ENCODE measurements around the gene RIMBP3C. TPM values are rescaled to one million over a fixed set of nuclear protein-coding genes. Genes with fewer than 3 reads are reported as not detected.
"Not testable (repeated sequence)": the region's sequence is repeated elsewhere in the genome, so short reads cannot be mapped to it uniquely, and the experiment has no call there.

RIMBP3C gene
- total RNA-seq, 6 experiments from 2014 or later, result 0.07 to 0.12 (median 0.09) TPM; not detected in 3

GRCh38 chr22:21568347-21569075, 17.2 kb upstream of the RIMBP3C start:
- no peaks in the 10 kb centered on the region for H3K27me3 ChIP-seq
- no peaks in the 10 kb centered on the region for H3K9me3 ChIP-seq
- TF ChIP-seq POLR2A (IDR thresholded peaks at IDR 0.05) (peak; percentile 25), CTCF (IDR thresholded peaks at IDR 0.05) (no peak)
- peak overlapping the region; percentile 97 to 99 (median 98) for H3K4me3 ChIP-seq
- no peaks in the 10 kb centered on the region for H3K36me3 ChIP-seq
- H3K27ac ChIP-seq, result peak overlapping the region; percentile 88 to 98 (median 94)
- 1% methylated on average over 20 of the region's 26 CpGs for WGBS (ENCODE audit: insufficient coverage, low coverage, low lambda C conversion rate, missing lambda C conversion rate)
- ATAC-seq (peak; percentile 39 to 48 (median 44)), DNase-seq (no peak)
- peaks cover 0 to 51% (median 23%) of the 10 kb centered on the region in 4 donors for H3K4me1 ChIP-seq
- intact Hi-C loops (cut with DNase I), result no loop called here

- ATAC-seq (peak; percentile 86 to 91 (median 89)), DNase-seq (peak; percentile 88 to 89 (median 88))
- intact Hi-C loops (cut with DNase I), result no loop called here
- Histone ChIP-seq H3K27me3 (no peaks in the 10 kb centered on the region), H3K4me1 (peaks cover 0 to 42% (median 19%) of the 10 kb centered on the region in 4 donors), H3K36me3 (no peaks in the 10 kb centered on the region), H3K9me3 (no peaks in the 10 kb centered on the region), H3K4me3 (peak within 1 kb of the TSS; percentile 97 to 99 (median 98)), H3K27ac (peak within 1 kb of the TSS; percentile 88 to 98 (median 94))
- TF ChIP-seq CTCF (IDR thresholded peaks at IDR 0.05) (no peak), POLR2A (IDR thresholded peaks at IDR 0.05) (peak; percentile 69)
- WGBS (ENCODE audit: insufficient coverage, low coverage, low lambda C conversion rate, missing lambda C conversion rate), result 3% methylated on average over 8 of the region's 85 CpGs
Observed at GRCh38 chr22:21567456-21568346, 16.4 kb upstream of the RIMBP3C start, which contains the start of gene UBE2L3. UBE2L3 (plus strand) TSS chr22:21567714; CDS start chr22:21567745, 31 bp downstream.

- intact Hi-C loops (cut with DNase I), result no loop called here
- peaks cover 0 to 10% (median 5%) of the 10 kb centered on the region in 4 donors for H3K4me1 ChIP-seq
- TF ChIP-seq POLR2A (IDR thresholded peaks at IDR 0.05), result no peak
- ATAC-seq (no peak), DNase-seq (peak in 1 of 3 donors; percentile 15)
- 72% methylated on average over 5 of the region's 6 CpGs for WGBS (ENCODE audit: insufficient coverage, low coverage, low lambda C conversion rate, missing lambda C conversion rate)
- H3K4me3 ChIP-seq, result no peak overlapping the region
- no peak overlapping the region for H3K27ac ChIP-seq
- H3K27me3 ChIP-seq, result no peaks in the 10 kb centered on the region
- no peaks in the 10 kb centered on the region for H3K9me3 ChIP-seq
- no peaks in the 10 kb centered on the region for H3K36me3 ChIP-seq
Observed at GRCh38 chr22:21564411-21564810, 13.2 kb upstream of the RIMBP3C start.

- H3K27ac ChIP-seq, result no peak overlapping the region
- H3K27me3 ChIP-seq, result no peaks in the 10 kb centered on the region
- intact Hi-C loops (cut with DNase I), result no loop called here
- TF ChIP-seq CTCF (IDR thresholded peaks at IDR 0.05), result no peak
- TF ChIP-seq POLR2A (IDR thresholded peaks at IDR 0.05), result no peak
- DNase-seq (no peak), ATAC-seq (no peak)
- H3K9me3 ChIP-seq, result no peaks in the 10 kb centered on the region
- H3K4me3 ChIP-seq, result no peak overlapping the region
- WGBS (ENCODE audit: insufficient coverage, low coverage, low lambda C conversion rate, missing lambda C conversion rate), result 93% methylated on average over 8 of the region's 8 CpGs
- H3K36me3 ChIP-seq, result no peaks in the 10 kb centered on the region
- H3K4me1 ChIP-seq, result peaks cover 0 to 5% (median 2%) of the 10 kb centered on the region in 4 donors
Observed at GRCh38 chr22:21563912-21564311, 12.7 kb upstream of the RIMBP3C start.

- intact Hi-C loops (cut with DNase I), result not testable (repeated sequence)
Observed at GRCh38 chr22:21560657-21561056, 9.4 kb upstream of the RIMBP3C start.

GRCh38 chr22:21559345-21560125, 8.3 kb upstream of the RIMBP3C start:
- H3K9me3 ChIP-seq; H3K36me3 ChIP-seq; DNase-seq; intact Hi-C loops (cut with DNase I); H3K4me3 ChIP-seq; H3K27me3 ChIP-seq; H3K27ac ChIP-seq; H3K4me1 ChIP-seq: not testable (repeated sequence)
- WGBS (ENCODE audit: insufficient coverage, low coverage, low lambda C conversion rate, missing lambda C conversion rate), result no CpG with 5 or more reads among the region's 10 CpGs
- ATAC-seq, result peak in 3 of 4 donors; percentile 17 to 41 (median 24)

More at GRCh38 chr22:21560657-21561056, 9.4 kb upstream of the RIMBP3C start:
- H3K4me3 ChIP-seq, H3K9me3 ChIP-seq, H3K4me1 ChIP-seq, H3K27ac ChIP-seq, H3K36me3 ChIP-seq, H3K27me3 ChIP-seq, DNase-seq: not testable (repeated sequence)
- ATAC-seq, result peak; percentile 50 to 77 (median 62)
- 38% methylated on average over 1 of the region's 3 CpGs for WGBS (ENCODE audit: insufficient coverage, low coverage, low lambda C conversion rate, missing lambda C conversion rate)

- H3K4me1 ChIP-seq; H3K27ac ChIP-seq; DNase-seq; H3K36me3 ChIP-seq; H3K4me3 ChIP-seq; H3K9me3 ChIP-seq; H3K27me3 ChIP-seq; intact Hi-C loops (cut with DNase I): not testable (repeated sequence)
- peak; percentile 56 to 78 (median 70) for ATAC-seq
- WGBS (ENCODE audit: insufficient coverage, low coverage, low lambda C conversion rate, missing lambda C conversion rate), result no CpG with 5 or more reads among the region's 44 CpGs
Observed at GRCh38 chr22:21550678-21551047, 598 bp downstream of the RIMBP3C start.

Measured in right lobe of liver (tissue), 6 donors.